Islet precursor cell (in vitro differentiated cells): ENCODE results near the gene DAZAP2.
"Not testable (repeated sequence)": the region's sequence is repeated elsewhere in the genome, so short reads cannot be mapped to it uniquely, and the experiment has no call there.

ENCODE experiments used
- DNase-seq: peaks from one replicate; pipeline ENCODE4 v3.0.0-alpha.2; 2018

Gene DAZAP2

DNA sequence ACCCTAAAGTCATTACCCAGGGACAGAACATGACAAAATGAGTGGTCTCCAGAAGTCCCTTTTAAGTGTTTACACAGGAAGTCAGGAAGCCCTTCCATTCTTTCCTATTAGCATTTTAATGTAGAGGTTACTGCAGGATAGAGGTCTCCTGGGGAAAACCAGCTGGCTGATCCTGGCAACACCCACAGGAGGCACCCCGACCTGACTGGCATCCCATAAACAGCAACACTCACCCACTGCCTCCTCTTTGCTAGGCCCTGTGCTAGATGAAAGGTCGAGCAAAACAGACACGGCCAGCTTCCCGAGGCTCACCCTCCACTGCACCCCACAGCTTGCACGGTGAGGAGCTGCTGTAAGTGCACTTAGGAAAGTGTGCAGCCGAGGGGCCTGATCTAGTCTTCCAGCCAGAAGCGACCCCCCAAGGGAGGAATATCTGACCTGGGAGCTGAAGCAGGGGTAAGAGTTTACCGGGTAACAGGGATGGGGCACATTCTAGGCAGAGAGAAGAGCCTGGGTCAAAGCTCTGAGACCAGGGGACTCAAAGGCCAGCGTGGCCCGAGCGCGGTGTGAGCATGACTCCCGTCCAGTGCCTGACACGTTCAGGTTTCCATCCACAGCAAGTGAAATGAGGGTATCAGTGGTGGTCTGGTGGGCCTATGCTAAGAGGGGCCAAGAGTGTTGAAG, 9.0 kb downstream of the DAZAP2 start:
- DNase-seq, result no peak

DNA sequence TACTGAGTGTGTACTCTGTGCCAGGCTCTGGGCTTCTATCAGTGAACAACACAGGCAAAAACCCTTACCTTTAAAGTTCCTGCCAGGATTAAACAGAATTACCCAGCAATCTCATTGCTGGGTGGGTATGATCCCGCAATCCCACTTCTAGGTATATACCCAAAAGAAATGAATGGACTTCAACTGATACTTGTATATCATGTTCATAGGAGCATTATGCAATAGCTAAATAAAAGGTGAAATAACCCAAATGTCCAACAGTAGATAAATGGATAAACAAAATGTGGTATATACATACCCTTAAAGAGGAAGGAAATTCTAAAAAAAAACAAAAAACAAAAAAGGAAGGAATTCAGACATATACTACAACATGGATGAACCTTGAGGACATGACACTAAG, 14.7 kb downstream of the DAZAP2 start:
- DNase-seq, result no peak

DNA sequence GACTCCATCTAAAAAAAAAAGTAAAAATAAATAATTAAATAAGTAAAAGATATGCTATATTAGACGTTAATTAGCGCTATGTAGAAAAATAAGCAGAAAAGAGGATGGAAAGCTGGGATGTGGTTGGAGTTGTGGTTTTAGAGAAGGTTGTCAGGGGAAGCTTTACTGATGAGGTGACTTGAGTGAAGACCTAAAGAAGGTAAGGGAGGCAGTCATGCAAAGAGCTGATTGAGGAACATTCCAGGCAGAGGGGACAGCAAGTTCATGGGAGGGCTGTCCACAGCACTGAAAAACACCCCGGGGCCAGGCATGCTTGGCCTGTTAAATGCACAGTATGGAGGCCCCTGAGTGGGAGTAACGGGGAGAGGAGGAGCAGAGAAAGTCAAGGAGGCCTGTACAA, 15.9 kb downstream of the DAZAP2 start:
- peak; percentile 66 for DNase-seq

DNA sequence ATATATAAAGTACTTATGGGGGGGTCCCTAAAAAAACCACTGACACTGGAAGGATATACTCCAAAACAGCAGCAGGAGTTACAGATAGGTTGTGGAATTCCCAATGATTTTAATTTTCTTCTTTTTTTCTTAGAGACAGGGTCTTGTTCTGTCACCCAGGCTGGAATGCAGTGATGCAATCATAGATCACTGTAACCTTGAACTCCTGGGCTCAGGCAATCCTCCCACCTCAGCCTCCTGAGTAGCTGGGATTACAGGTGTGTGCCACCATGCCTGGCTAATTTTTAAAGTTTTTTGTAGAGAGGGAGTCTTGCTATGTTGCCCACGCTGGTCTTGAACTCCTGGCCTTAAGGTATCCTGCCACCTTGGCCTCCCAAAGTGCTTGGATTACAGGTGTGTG, 21.0 kb downstream of the DAZAP2 start:
- DNase-seq, result not testable (repeated sequence)

DNA sequence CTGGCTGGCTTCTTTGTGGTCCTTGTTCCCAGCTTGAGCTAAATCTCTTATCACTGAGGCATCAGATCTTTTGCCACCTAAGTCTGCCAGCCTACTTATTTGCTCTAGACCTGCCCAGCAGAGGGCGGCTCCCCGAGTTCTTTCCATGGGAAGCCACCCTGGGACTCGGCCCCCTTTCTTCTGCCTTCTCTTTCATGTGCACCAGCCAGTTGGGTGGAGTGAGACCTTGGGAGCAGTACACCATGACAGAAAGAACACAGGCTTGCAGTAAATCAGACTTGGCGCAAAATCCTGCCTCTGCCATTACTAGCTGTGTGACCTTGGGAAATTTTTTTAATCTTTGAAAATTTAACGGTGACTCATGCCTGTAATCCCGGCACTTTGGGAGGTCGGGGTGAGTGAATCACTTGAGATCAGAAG, 24.1 kb downstream of the DAZAP2 start:
- DNase-seq, result no peak

DNA sequence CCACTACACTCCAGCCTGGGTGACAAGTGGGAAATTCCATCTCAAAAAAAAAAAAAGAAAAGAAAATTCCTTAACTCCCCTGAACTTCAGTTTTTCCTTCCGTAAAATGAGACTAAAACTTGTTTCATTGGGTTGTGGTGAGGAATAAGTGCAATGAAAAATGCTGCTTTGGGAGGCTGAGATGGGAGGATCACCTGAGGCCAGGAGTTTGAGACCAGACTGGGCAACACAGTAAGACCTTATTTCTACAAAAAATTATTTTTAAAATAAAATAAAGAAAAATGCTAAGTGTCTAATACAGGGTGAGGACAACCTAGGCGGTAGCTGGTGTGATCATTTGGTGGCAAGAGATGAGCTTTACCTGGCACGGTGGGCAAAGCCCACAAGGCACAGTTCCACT, 24.7 kb downstream of the DAZAP2 start:
- DNase-seq, result no peak

DNA sequence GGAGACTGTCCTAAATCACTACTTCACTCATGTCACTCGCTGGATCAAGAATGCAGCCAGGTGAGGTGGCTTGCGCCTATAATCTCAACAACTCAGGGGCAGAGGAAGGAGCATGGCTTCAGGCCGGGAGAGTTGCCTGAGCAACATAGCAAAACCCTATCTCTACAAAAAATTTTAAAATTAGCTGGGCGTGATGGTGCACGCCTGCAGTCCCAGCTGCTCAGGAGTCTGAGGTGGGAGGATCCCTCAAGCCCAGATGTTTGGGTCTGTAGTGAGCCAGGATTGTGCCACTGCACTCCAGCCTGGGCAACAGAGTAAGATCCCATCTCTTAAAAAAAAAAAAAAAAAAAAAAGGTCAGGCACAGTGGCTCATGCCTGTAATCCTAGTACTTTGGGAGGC, 25.7 kb downstream of the DAZAP2 start:
- DNase-seq, result no peak

DNA sequence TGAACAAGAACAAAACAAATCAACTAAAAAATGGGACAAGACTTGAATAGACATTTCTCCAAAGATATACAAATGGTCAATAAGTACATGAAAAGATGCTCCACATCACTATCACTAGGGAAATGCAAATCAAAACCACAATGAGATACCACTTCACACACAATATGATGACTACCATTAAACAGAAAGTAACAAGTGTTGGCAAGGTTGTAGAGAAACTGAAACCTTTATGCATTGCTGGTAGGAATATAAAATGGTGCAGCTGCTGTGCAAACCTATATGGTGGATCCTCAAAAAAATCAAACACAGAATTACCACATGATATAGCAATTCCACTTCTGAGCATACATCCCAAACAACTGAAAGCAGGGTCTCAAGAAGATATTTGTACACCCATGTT, 26.4 kb downstream of the DAZAP2 start:
- no peak for DNase-seq

DNA sequence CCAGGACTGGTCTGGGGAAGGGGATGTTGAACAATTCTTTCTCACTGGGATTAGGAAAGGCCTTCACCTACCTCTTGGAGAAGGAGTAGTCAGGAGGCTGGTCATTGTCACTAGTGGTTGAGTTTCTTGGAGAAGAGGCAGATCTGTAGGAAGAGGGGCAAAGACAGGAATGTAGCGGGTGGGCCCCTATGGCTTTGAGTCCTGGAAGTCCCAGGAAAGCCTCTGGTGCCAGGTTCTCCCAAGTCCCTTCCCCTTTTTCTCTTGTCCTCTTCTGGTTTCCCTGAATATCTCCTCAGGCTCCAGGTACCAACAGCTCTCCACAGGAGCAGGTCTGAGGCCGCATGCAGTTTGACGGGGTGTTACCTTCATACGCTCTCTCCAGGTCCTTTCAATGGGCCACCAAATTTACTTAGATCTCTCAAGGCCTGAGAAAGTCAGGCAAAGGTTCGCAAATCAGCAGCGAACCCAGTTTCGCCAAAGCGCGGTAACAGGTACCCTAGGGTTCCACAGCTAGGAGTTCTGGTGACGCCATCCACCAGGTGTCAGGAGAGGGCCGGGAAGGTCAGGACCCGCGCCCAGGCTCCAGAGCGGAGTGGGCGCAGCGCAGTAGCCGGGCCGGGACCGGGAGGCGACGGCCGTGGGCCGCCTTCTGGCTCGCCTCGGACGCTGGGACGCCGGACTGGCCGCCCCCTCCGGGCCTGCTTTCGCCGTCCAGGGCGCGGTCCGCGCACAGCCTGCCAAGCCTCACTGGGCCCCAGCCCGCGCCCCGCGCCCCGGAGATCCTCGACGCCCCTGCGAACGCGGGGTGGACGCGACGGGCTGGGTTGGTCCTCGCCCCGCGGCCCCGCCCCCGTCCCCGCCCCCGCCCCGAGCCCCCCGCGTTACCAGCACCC, 30.8 kb downstream of the DAZAP2 start:
- DNase-seq, result peak; percentile 95

DNA sequence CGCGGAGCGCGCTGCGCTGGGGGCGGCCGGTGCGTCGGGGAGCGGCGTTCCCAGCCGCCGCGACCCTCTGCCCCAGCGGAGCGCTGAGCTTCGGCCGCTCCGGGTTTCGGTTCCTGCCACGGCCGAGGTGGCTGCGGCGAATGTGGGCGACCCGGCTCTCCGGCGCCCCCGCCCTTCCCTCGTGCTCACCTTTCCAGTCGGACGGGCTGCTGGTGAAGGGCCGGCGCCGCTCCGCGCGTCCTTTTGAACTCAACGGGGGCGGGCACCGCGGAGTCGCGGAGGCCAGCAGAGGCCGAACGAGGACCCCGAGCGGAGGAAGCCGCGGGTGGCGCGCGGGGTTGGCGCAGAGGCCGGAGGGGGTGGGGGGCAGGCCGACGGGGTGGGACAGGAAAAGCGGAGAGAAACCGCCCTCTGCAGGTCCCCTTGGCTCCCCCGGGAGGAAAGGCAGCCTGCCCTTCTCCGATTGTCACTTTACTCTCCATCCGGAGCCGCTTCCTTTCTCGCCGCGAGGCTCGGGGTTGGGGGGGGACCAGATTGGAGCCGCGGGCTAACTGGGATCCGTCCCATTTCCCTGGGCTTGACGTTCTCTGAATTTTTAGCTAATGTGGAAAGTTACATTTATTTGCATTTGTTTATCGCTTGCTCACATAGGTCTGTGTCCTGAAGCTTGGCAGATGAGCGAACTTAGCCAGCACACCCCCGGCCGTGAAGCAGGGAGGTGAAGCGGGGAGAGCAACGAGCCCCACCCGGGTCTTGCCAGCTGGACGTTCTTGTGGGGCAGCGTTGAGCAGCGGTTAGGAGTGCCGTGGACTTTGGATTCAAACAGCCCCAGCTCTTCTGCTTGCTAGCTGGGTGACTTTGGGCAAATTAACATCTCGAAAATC, 31.7 kb downstream of the DAZAP2 start, which contains the start of gene SMAGP:
Gene SMAGP, minus strand, starts transcription at position 349 of the 884 bp plus-strand sequence. CDS start 1,137 bp downstream, outside the sequence.
- peak; percentile 98 for DNase-seq

DNA sequence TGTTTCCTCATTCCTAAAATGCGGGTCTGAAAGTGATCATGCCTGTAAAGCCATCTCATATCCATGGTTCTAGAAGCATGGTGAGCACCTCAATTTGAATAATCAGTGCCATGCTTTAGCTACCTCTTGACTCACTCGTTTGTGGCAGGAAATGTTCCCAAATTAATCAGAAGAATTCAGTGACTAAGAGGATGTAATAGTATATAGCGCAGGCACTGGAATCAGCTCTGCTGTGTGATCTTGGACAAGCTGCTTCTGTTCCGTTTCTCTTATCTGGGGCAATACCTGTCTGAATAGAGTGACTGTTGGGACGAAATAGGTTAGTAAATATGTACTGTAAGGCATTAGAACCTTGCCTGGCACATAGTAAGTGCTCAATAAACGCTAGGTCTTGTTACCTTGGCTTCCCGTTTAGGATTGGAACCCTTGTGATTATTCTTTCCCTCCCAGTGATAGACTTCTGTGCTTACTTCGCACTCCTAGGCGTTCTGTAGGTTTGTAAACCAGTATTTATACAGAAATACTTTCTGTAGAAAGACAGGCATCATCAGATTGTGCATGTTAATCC, 32.4 kb downstream of the DAZAP2 start:
- no peak for DNase-seq

DNA sequence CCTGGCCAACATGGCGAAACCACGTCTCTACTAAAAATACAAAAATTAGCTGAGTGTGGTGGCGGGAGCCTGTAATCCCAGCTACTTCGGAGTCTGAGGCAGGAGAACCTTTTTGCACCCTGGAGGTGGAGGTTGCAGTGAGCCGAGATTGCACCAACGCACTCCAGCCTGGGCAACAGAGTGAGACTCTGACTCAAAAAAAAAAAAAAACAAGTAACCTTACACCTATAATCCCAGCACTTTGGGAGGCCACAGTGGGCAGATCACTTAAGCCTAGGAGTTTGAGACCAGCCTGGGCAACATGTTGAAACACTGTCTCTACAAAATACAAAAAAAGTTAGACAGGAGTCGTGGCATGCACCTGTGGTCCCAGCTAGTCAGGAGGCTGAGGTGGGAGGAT, 34.2 kb downstream of the DAZAP2 start:
- not testable (repeated sequence) for DNase-seq

DNA sequence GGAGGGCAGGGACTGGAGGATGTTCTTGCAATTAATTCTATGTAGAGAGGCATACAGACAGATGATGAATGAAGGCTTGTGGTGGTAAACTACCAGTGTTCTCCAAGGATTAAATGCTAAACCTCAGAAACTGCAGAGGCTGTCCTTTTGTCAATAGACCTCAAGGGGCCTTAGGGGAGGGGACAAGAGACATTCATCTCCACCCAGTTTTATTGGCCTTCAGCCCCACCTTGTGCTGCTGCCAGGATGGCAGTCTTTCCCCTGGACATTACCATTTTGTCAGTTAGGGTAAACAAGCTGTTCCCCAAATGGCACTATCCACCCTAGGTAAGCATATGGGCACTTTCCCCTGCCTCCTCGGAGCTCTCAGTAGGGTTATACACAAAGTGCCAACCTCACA, 36.5 kb downstream of the DAZAP2 start:
- no peak for DNase-seq

DNA sequence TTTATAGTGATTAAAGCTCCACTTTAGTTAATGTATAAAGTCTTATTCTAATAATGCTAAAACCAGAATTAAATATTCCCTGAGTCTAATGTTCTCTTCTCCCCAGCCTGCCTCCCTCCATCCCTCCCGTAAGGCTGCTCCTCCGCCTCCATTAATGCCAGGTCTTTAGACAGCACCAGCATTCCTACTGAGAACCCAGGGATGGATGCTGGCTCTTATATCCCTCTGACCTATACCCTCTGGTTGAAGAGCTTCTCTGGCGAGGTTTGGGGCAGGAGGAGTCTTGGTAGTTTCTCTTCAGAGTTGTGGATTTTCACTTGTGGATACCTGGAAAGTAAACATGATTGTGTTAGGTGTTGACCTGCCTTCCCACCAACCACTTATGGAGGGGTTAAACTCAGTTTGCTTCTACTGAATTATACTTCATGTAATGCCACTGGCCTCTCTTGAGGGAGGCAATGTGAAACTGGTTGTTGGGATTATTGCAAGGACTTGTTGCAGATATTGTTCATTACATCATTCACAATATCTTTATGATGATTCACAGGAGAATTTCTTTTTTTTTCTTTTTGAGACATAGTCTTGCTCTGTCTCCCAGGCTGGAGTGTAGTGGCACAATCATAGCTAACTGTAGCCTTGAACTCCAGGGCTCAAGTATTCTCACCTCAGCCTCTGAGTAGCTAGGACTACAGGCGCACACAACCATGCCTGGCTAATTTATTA, 42.7 kb downstream of the DAZAP2 start:
- DNase-seq, result no peak

DNA sequence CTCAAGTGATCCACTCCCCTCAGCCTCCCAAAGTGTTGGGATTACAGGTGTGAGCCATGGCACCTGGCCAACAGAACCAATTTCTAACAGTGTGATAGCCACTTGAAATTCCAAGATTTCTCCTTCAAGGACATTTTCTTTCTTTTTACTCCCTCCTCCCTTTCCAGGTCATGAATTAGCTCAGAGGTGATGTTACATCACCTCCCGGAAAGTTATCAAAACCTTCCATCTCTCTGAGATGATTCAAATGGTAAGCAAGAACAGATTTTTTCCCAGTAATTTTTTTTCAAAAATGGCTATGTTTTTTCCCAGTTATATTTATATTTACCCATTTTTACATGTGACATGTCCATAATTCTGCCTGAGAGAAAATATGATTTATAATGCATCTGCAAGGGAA, 47.2 kb downstream of the DAZAP2 start:
- DNase-seq, result no peak

DNA sequence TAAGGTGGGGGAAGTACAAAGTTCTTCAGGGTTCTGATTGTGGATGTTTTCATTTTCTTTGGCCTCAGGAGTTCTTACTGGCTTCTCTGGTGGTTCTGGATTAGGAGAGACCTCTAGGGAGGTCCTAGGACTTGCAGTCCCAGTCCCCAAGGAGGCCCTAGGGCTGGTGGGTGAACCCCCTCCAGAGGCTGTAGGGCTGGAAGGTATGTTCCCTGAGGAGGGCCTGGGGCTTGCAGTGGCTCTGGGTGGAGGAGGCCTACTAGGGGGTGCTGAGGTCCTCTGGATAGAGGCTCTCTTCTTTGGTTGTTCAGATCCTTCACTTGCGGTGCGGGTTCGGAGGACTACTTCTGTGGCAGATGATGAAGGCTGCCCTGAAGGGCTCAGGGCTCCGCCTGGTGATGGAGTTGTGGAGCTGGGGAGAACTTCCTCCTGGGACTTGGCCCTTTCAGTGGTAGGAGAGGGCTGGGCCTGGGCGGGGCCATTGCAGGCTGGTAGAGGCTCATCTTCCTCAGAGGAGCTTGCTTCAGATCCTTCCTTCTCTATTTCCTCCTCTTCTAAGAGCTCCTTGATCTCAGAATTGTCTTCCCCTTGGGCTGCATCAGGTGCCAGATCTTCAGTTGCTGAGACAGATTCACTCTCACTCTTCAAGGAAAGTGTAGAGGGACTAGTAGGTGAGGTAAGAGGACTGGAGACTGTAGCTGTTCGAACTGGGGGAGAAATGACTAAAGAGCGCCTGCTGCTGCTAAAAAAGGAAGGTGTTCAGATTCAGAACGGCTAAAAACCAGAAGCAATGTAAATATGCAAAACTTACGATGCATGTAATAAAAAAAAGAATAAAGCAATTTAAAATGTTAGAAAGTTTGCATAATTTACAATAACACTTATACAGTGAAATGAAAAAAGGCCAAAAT, 53.2 kb downstream of the DAZAP2 start:
- DNase-seq, result not testable (repeated sequence)
